Activated CD4-positive, alpha-beta T cell treated with anti-CD3 and anti-CD28 coated beads, Interleukin-2, amount 50 U/mL, for 24 hours (primary cell): Measurements from ENCODE around the gene CCDC71.
A peak's percentile ranks its signal among the peaks of the same experiment; 100 is the strongest.

Experiments used
- DNase-seq, 2 donors: peaks; one replicate each; pipeline ENCODE4 v3.0.0-alpha.2; 2020; ENCODE audit warnings: low read depth in 1 of 2, low spot score in 1 of 2

Gene CCDC71

DNA sequence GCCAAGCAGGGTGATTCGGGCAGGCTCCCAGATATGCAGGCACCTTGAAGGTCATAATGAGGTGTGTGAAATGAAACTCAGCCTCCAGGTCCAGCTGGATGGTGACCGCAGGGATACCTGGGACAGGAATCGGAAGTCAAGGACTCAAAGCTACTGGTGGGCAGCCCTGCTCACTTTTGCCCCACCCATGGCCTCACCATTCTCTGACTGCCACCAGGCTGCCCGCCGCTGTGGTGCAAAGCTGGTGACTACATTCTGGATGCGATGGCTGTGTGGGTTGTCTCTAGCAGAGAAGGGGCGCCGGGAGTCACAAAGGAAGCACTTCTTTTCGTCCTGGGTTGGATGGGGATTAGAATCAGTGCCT lies 34.1 kb downstream of the CCDC71 start:
- no peak for DNase-seq

DNA sequence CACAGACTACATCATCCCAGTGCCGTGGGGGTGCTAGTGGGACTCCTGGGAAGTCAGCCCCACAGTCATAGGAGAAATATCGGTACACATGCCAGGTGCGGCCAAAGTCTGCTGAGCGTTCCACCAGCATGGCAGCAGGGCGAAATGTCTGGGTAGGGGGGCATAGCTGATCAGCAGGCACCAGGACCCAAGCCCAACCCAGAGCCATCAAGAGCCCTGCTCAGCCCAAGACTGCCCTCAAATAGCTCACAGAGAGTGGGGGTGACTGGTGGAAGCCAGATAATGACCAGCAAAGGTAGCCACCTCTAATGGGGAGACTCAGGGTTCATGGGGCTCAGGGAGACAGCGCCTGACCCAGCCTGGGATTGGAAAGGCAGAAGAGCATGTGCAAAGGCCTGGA lies 34.6 kb downstream of the CCDC71 start:
- no peak for DNase-seq

DNA sequence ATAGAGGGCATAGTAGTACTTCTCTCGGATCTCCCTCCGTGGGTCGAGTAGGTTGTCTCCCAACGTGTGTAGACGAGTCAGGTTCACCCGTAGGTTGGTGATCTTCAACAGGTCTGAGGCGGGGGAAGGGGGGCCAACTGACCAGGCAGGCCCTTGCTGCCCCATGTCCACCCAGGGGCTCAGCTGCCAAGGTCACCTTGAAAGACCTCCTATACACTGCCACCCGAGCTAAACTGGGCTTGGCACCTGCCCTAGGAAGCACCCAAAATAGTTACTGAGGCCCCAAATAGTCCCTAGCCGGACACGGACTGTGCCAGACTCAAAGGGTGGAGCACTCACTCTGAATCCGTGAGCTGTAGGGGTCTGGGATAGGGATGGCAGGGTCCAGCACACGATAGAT lies 35.1 kb downstream of the CCDC71 start:
- no peak for DNase-seq

DNA sequence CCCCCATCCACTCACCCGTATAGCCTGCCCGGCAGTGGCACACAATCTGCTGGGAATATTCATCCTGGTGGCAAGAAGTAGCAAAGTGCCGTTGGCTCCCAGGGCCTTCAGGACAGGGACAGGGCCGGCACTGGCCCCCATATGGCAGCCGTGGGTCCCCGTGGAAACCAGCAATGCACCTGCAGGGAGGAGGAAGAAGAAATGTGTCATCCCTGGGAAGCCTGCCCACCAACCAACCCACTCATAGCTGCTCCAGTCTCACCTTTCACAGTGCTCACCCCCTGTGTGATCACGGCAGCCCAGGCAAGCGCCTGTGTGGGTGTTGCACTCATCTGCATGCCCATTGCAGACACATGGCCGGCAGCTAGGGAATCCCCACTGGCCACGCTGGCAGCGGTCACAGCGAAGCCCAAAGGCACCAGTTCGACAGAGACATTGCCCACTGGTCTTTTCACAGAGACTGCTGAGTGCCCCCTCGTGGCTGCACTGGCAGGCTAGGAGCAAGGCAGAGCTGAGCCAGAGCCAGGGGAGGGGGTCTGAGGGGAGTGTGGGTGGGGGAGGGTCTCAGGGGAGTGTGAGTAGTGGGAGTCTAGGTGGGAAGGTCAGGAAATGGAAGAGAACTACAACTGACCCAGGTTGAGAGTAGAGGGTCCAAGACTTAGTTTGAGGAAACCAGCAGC lies 41.0 kb downstream of the CCDC71 start:
- no peak for DNase-seq

DNA sequence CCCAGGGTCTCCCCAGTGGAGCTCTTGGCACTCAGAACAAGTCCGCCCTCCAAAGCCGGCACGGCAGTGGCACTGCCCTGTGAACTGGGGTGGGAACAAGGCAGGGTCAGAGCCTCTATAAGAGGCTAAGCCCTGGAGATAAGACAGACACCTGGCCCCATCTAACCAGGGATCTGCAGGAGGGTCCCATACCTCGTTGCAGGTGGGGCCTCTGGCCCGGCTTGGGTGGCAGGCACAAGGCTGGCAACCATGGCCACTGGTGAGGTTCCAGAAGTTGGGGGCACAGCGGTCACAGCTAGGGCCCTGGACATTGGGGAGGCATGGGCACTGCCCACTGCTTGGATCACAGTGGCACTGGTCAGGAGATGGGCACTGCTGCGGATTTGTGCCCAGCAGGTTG lies 41.9 kb downstream of the CCDC71 start:
- DNase-seq, result no peak

DNA sequence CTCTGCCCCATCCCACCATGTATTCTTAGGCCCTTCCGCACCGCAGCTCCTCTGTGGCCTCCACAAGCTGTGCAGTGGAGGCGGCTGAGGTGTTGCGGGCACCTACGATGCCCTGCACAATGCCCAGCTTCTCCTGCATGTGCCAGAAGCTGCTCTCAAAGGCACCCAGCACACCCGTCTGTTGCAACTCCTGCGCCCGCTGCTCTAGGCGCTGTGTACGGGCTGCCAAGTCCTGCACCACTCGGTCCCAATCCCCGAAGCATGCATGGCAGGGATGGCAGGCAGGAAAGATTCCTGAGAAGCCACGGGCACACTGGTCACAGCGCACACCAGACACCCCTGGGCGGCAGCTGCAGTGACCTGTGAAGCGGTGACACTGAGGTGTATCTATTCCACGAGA lies 42.4 kb downstream of the CCDC71 start:
- no peak for DNase-seq

DNA sequence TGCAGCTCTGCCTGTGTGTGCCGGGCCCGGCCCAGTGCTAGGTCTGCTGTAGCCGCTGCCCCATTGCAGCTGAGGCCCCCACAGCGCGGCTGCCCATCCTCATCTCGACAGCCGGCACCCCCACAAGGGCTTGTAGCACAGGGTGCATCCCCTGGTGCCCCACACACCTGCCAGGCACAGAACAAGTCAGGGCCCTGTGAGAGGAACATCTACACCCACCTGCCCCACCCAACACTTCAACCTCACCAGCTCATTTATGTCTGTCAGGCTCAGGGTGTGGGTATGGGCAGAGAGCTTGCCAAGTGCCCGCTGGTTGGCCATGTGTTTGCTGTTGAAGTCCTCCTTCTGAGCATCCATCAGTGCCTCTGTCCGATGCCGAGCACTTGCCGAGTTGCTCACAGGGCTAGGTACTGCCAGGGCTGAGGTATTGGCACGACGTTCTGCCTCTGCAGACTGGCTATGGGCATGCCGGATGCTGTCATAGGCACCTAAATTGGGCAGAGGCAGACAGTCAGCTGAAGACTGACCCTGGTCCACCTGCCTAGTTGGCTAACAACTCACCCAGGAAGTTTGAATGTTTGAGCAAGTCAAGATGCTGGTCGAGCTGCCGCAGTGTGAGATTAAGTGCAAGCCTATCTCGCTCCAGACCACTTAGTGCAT lies 43.1 kb downstream of the CCDC71 start:
- DNase-seq, result no peak

DNA sequence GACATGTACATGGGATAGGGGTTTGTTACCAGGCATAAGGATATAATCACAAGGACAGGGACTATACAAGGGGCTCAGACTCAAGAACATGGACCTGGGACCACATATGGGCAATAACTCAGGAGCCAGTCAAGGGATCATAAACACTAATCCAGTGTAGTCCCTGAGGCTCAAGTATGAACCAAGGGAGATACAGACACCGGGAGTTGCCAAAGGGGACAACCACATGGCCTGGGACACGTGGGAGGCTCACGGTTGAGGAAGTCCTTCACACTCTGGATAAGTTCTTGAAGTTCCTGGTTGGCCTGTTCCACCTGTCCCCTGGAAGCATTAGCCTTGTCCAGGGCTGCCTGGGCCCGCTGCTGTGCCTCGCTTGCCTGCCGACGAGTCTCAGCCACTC lies 43.7 kb downstream of the CCDC71 start:
- DNase-seq, result no peak

DNA sequence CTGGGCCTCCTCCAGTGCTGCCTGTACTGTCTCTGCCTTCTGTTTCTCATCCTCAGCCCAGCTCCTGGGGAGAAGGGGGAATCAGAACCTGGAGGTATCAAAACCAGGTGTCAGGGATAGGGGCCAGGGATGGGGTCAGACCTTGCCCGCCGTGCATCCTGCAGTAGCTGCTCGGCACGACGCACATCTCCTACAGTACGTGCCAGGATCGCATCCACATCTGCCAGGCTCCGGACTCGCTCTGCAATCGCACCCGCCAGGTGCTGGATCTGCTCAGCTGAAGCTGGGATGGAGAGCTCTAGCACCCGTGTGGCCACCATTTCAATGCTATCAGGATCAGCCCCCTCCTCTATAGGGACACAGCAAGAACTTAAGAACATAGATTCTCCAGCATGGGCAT lies 44.1 kb downstream of the CCDC71 start:
- no peak for DNase-seq

DNA sequence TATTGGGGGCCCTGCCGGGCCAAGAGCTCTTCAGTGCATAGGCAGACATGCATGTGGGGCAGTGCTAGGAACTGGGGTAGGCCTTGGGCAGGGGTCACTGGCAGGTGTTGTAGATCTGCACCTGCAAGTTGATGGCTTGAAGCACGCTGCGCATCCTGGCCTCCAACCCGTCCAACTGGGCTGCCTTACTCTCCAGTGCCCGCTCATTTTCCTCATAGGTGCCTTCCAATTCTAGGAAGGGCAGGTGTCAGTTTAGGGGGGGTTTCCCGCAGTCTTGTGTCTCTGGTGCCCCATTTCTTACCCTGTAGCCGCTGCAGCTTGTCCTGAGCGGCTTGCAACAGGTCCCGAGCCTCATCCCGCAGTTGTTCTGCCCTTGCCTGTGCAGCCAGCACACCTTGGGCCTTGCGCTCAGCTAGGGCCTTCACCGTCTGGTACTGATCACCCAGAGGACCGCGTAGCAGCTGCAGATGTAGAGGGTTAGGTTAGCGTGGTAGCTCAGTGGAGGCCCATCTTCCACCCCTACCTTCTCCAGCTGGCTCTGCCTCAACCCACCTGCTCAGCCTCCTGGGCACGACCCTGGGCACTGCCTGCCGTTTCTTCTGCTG lies 44.9 kb downstream of the CCDC71 start:
- no peak for DNase-seq

DNA sequence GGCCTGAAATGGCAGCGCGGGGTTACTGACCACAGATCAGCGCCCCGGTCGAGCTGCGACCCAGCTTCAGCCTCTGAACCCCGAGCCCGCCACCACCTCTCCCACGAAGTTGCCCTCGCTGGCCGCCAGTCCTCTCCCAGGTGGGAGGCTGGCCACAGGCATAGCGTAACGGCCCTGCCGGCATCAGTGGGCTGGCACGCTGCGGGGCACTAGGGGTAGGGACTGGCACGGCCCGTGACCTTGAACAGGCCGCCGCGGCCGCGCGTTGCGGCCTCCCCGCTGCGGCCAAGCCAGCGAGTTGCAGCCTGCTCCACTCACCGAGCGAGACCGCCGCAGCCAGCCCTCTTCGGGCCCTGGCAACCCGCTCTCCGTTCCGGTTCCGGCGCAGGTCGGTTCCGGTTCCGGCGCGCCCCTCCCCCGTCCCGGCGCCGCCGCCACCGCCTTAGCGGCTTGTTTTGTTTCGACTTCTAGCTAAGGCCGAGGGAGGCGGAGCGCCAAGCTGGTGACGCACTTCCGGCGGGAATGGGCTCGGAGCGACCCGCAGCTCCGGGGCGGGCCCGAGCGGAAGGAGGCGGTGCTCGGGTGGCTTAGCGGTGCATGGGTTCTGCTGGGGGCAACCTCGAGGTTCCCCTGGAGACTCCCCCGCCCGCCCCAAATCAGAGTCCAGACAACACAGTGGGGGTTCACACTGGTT lies 45.5 kb downstream of the CCDC71 start, which contains the start of gene USP19:
USP19 (minus strand) TSS at position 386 of the 694 bp plus-strand sequence. CDS start 1,678 bp downstream, outside the sequence.
- DNase-seq, result peak; percentile 87 to 91

DNA sequence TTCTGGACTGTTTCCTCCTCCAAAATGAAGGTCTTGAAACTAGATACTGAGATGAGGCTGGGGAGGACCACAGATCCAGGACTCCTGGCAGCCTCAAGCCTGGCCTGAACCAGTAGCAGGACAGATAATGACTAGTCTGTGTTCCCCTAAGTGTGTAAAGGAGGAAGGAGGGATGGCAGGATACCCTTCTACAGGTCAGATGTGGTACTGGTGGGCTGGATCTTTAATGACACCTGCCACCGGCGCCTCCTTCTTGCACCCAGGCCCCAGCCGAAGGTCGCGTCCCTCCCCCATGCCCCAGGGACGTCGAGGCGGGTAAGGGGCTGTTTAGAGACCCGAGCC lies 46.1 kb downstream of the CCDC71 start:
- DNase-seq, result no peak

DNA sequence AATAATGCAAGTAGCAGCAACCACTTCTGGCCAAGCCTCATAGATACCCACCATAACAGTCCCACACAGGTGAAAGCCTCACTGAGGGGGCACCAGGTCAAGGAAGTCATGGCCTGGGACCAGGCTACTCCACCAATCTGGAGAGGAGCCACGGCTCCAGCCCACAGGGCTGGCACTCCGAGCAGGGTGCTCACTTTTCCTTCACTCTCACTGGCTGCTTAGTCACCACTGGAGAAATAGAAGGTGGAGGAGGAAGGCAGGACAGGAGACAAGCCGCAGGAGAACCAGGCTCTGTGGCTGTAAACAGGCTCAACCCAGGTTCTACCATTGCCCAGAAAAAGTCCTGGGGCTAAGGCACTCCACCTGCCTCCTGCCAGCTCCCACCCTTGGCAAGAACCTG lies 46.7 kb downstream of the CCDC71 start:
- no peak for DNase-seq

DNA sequence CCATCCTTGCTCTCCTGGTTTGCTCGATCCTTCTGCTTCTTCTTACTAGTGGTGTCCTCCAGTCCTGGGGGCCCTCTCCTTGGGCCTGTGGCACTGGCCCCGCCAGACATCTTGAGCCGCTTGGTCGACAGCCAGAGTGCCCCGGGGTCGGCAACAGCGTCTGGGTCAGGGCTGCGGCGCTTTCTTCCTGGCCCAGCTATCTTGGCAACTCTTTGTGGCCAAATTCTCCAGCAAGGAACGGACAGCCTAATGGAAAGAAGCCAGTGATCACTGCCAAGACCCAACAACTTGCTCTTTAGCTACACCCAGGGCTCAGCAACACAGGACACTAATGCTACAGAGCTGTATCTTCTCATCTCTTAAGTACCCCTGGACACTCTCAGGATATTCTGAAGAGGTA lies 47.1 kb downstream of the CCDC71 start:
- DNase-seq, result no peak
